Stimulated activated naive B cell treated with anti-CD40 and anti-IgM and Interleukin-4, amounts not matched to agents 10 μg/mL and 1 μg/mL and 100 μg/mL, for 72 hours (primary cell): Measurements from ENCODE around the gene FNTB.

Experiments
- ATAC-seq, 2 donors: fragments of 150-1000 bp; cut with Tn5 transposase; replicated peaks; 2 replicates each; pipeline ENCODE4 v1.10.0; 2021; ENCODE audit warnings: moderate library complexity in 1 of 2
- DNase-seq: peaks from one replicate; pipeline ENCODE4 v3.0.0; 2021
- H3K27ac Mint-ChIP-seq: one replicate; pipeline ENCODE4 v1.8.0; 2022; ENCODE audit warnings: mild to moderate bottlenecking, mixed read lengths
- H3K27me3 Mint-ChIP-seq, 2 donors: one replicate each; pipeline ENCODE4 v1.8.0; 2022; ENCODE audit warnings: mixed read lengths in 2 of 2
- H3K36me3 Mint-ChIP-seq, 2 donors: one replicate each; pipeline ENCODE4 v1.8.0; 2022; ENCODE audit warnings: mixed read lengths in 2 of 2, mild to moderate bottlenecking in 1 of 2
- H3K4me1 Mint-ChIP-seq, 2 donors: one replicate each; pipeline ENCODE4 v1.8.0; 2022; ENCODE audit warnings: mixed read lengths in 2 of 2, mild to moderate bottlenecking in 1 of 2
- H3K4me3 Mint-ChIP-seq, 2 donors: one replicate each; pipeline ENCODE4 v1.8.0; 2022; ENCODE audit warnings: mild to moderate bottlenecking in 2 of 2, mixed read lengths in 2 of 2, moderate library complexity in 1 of 2
- H3K9me3 Mint-ChIP-seq, 2 donors: one replicate each; pipeline ENCODE4 v1.8.0; 2022; ENCODE audit warnings: mixed read lengths in 2 of 2, mild to moderate bottlenecking in 1 of 2

The FNTB gene

DNA sequence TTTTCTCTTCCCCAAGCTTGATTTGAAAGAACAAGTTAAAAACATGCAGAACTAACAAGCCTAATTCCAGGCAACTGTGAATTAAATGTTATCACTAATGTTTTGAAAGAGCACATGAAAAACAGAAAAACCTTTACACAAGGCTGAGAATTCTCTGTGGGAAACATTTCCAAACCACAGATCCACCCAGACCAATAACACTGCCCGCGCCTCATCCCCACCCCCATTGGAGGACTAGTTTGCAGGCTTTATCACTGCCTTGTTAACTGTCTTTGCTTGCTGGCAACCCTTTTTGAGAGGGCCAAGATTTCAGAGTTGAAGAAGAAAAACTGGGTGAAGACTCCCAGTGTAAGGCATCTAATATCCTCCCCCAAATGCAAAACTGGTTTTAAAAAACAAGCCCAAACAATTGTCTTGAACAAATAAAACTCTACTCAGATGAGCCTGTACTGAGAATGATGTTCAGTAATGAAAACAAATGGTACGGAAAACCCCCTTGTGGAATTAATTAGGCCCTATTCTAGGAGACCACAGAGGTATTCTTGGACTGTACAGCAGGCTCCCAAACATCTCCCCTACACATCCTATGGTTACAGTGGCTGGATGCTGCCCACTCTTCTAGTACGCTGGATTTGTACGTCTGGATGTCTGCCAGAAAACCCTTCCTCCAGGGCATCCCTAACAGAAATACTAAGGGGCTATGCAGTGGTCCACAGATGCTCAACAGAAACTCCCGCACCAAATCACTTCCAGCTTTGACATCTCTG lies 109.8 kb downstream of the FNTB start:
- H3K27ac Mint-ChIP-seq, result peak overlapping the region; percentile 47
- H3K4me1 Mint-ChIP-seq, result peaks cover 32 to 62% of the 10 kb centered on the region in 2 donors
- DNase-seq (no peak), ATAC-seq (no peak)
- peaks cover 14 to 35% of the 10 kb centered on the region in 2 donors for H3K36me3 Mint-ChIP-seq
- no peaks in the 10 kb centered on the region for H3K9me3 Mint-ChIP-seq
- no peak overlapping the region for H3K4me3 Mint-ChIP-seq
- no peaks in the 10 kb centered on the region for H3K27me3 Mint-ChIP-seq

- Mint-ChIP-seq H3K4me1 (peaks cover 35 to 65% of the 10 kb centered on the region in 2 donors), H3K27me3 (no peaks in the 10 kb centered on the region), H3K36me3 (peaks cover 9 to 32% of the 10 kb centered on the region in 2 donors), H3K9me3 (no peaks in the 10 kb centered on the region), H3K4me3 (peak overlapping the region; percentile 41 to 75), H3K27ac (peak overlapping the region; percentile 48)
- DNase-seq, result no peak
- ATAC-seq, result no peak
Observed at GRCh38 chr14:65098586-65098985, 111.9 kb downstream of the FNTB start.

- H3K27me3 Mint-ChIP-seq, result no peaks in the 10 kb centered on the region
- ATAC-seq (no peak), DNase-seq (no peak)
- peaks cover 2 to 18% of the 10 kb centered on the region in 2 donors for H3K36me3 Mint-ChIP-seq
- peak overlapping the region; percentile 85 to 90 for H3K4me3 Mint-ChIP-seq
- H3K4me1 Mint-ChIP-seq, result peaks cover 25 to 42% of the 10 kb centered on the region in 2 donors
- peak overlapping the region; percentile 92 for H3K27ac Mint-ChIP-seq
- H3K9me3 Mint-ChIP-seq, result no peaks in the 10 kb centered on the region
Observed at GRCh38 chr14:65100922-65101541, 114.3 kb downstream of the FNTB start.

- Mint-ChIP-seq H3K27me3 (no peaks in the 10 kb centered on the region), H3K27ac (peak overlapping the region; percentile 90), H3K9me3 (no peaks in the 10 kb centered on the region), H3K4me1 (peaks cover 18 to 33% of the 10 kb centered on the region in 2 donors), H3K36me3 (peaks cover 2 to 13% of the 10 kb centered on the region in 2 donors), H3K4me3 (peak overlapping the region; percentile 85 to 90)
- no peak for DNase-seq
- no peak for ATAC-seq
Observed at GRCh38 chr14:65101631-65102440, 115.1 kb downstream of the FNTB start.

- ATAC-seq (peak; percentile 94 to 96), DNase-seq (peak; percentile 99)
- H3K27me3 Mint-ChIP-seq, result no peaks in the 10 kb centered on the region
- peaks cover 16 to 30% of the 10 kb centered on the region in 2 donors for H3K4me1 Mint-ChIP-seq
- H3K27ac Mint-ChIP-seq, result peak within 1 kb of the TSS; percentile 92
- H3K4me3 Mint-ChIP-seq, result peak within 1 kb of the TSS; percentile 85 to 90
- H3K9me3 Mint-ChIP-seq, result no peaks in the 10 kb centered on the region
- H3K36me3 Mint-ChIP-seq, result peaks cover 2 to 9% of the 10 kb centered on the region in 2 donors
Observed at GRCh38 chr14:65102441-65103149, 115.9 kb downstream of the FNTB start, which contains the start of gene MAX. MAX (minus strand) TSS chr14:65102517; CDS start chr14:65102339, 178 bp downstream.

- Mint-ChIP-seq H3K27ac (peak overlapping the region; percentile 43), H3K36me3 (peaks cover 2 to 9% of the 10 kb centered on the region in 2 donors), H3K27me3 (no peaks in the 10 kb centered on the region), H3K9me3 (no peaks in the 10 kb centered on the region), H3K4me3 (peak overlapping the region; percentile 85 to 90), H3K4me1 (peaks cover 16 to 27% of the 10 kb centered on the region in 2 donors)
- DNase-seq (peak; percentile 5), ATAC-seq (peak in 1 of 2 donors; percentile 7)
Observed at GRCh38 chr14:65103150-65103760, 116.6 kb downstream of the FNTB start.

DNA sequence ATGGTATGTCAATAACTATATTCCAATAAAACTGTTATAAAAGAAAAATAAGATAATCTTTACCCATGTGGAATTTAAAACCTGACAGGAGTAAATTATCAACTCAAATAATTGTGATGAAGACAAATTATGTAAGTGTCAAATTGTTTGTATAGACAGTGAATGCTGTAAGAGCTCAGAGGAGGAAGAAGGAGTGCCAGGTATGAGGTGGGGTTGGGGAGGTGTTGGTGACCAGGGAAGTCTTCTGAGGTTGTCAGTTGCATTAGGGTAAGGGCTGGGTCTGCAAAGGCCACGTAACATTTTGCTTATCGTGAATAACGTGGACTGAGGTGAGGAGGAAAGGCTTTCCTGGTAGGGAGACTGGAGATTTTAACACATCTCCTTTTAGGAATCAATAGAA lies 118.1 kb downstream of the FNTB start:
- H3K4me3 Mint-ChIP-seq, result no peak overlapping the region
- H3K4me1 Mint-ChIP-seq, result peaks cover 12 to 18% of the 10 kb centered on the region in 2 donors
- H3K27ac Mint-ChIP-seq, result no peak overlapping the region
- peaks cover 2 to 9% of the 10 kb centered on the region in 2 donors for H3K36me3 Mint-ChIP-seq
- no peak for DNase-seq
- no peak for ATAC-seq
- no peaks in the 10 kb centered on the region for H3K9me3 Mint-ChIP-seq
- no peaks in the 10 kb centered on the region for H3K27me3 Mint-ChIP-seq

GRCh38 chr14:65106316-65106715 lies 119.6 kb downstream of the FNTB start:
- H3K27me3 Mint-ChIP-seq, result no peaks in the 10 kb centered on the region
- ATAC-seq, result no peak
- H3K27ac Mint-ChIP-seq, result no peak overlapping the region
- H3K4me3 Mint-ChIP-seq, result no peak overlapping the region
- H3K4me1 Mint-ChIP-seq, result peaks cover 4 to 7% of the 10 kb centered on the region in 2 donors
- peaks cover 0 to 4% of the 10 kb centered on the region in 2 donors for H3K36me3 Mint-ChIP-seq
- H3K9me3 Mint-ChIP-seq, result no peaks in the 10 kb centered on the region
- DNase-seq, result no peak

DNA sequence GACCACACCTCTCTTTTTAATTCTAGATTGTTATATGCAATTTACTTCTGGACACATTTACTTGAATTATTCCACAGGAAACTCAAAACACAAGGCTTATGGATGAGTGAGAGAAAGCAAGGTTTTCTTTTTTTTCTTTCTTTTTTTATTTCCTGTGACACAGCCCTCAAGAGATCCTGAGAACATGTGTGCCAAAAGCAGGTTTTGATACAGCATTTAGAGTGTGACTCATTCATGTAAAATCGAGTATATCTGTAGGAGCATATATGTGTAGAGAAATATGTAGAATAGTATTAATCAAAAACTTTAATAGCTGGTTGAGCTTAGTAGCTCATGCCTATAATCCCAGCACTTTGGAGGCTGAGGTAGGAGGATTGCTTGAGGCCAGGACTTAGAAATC lies 120.0 kb downstream of the FNTB start:
- peaks cover 0 to 4% of the 10 kb centered on the region in 2 donors for H3K36me3 Mint-ChIP-seq

DNA sequence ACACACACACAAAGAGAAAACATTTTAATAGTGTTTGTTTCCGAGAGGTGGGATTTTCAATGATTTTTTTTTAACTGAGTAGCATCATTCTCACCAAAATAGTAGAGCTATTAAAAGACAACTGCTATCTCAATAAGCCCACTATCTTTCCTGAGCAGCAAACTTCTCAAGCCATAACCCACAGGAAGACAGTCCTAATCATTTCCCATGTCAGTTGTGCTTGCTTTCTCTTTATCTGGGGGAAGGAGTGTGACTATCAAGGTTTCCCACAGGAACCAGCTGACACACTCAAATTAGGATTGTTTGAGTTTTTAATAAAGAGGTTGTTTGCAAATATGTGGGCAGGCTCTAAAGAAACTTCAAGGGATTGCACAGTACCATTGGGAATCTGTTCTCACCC lies 120.5 kb downstream of the FNTB start:
- peaks cover 4 to 6% of the 10 kb centered on the region in 2 donors for H3K4me1 Mint-ChIP-seq
- DNase-seq (no peak), ATAC-seq (no peak)
- H3K27ac Mint-ChIP-seq, result no peak overlapping the region
- H3K36me3 Mint-ChIP-seq, result peaks cover 0 to 3% of the 10 kb centered on the region in 2 donors
- no peaks in the 10 kb centered on the region for H3K9me3 Mint-ChIP-seq
- H3K27me3 Mint-ChIP-seq, result no peaks in the 10 kb centered on the region
- no peak overlapping the region for H3K4me3 Mint-ChIP-seq

More for the DNA sequence above, 120.0 kb downstream of the FNTB start:
- H3K9me3 Mint-ChIP-seq, result no peaks in the 10 kb centered on the region
- no peaks in the 10 kb centered on the region for H3K27me3 Mint-ChIP-seq
- peaks cover 4 to 6% of the 10 kb centered on the region in 2 donors for H3K4me1 Mint-ChIP-seq
- DNase-seq, result no peak
- H3K27ac Mint-ChIP-seq, result no peak overlapping the region
- ATAC-seq, result no peak
- H3K4me3 Mint-ChIP-seq, result no peak overlapping the region

DNA sequence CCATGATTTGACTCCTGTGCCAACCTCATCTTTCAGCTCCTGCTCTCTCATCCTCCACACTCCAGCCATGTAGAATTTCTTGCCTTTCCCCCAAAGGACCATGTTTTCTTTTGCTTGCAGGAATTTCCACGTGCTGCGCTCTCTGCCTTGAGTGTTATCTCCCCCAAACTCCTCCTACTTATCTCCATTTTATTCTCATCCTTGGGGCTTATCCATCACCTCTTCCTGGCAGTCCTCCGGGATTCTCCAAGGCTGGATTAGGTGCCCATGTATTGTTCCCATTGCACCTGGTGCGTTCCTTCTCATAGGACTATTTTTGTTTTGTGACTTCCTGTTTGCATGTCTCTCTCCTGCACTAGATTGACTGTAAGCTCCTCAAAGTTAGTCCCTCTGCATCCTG lies 122.7 kb downstream of the FNTB start:
- no peak overlapping the region for H3K27ac Mint-ChIP-seq
- H3K36me3 Mint-ChIP-seq, result no peaks in the 10 kb centered on the region
- no peak overlapping the region for H3K4me3 Mint-ChIP-seq
- no peaks in the 10 kb centered on the region for H3K4me1 Mint-ChIP-seq
- H3K9me3 Mint-ChIP-seq, result no peaks in the 10 kb centered on the region
- no peaks in the 10 kb centered on the region for H3K27me3 Mint-ChIP-seq
- DNase-seq (no peak), ATAC-seq (no peak)

GRCh38 chr14:65110525-65110924 lies 123.8 kb downstream of the FNTB start:
- ATAC-seq (no peak), DNase-seq (no peak)
- H3K4me1 Mint-ChIP-seq, result peaks cover 0 to 1% of the 10 kb centered on the region in 2 donors
- peaks cover 1 to 2% of the 10 kb centered on the region in 2 donors for H3K9me3 Mint-ChIP-seq
- H3K27me3 Mint-ChIP-seq, result no peaks in the 10 kb centered on the region
- no peak overlapping the region for H3K4me3 Mint-ChIP-seq
- no peak overlapping the region for H3K27ac Mint-ChIP-seq
- peaks cover 0 to 2% of the 10 kb centered on the region in 2 donors for H3K36me3 Mint-ChIP-seq
